NB4 (cell line): ENCODE results near the gene RAB5B.
"Not testable (repeated sequence)": the region's sequence is repeated elsewhere in the genome, so short reads cannot be mapped to it uniquely, and the experiment has no call there.

Experiments used
- POLR2A ChIP-seq: IDR thresholded peaks from 2 replicates; pipeline ENCODE4 v1.6.1; 2011; ENCODE audit warnings: mild to moderate bottlenecking; ENCODE audit not compliant: insufficient read length; ENCODE audit errors: extremely low read depth
- TF ChIP-seq, protein P1 (sequence below): IDR thresholded peaks from one replicate; pipeline ENCODE4 v1.5.1; 2012; ENCODE audit warnings: low read depth, low read length

DNA sequence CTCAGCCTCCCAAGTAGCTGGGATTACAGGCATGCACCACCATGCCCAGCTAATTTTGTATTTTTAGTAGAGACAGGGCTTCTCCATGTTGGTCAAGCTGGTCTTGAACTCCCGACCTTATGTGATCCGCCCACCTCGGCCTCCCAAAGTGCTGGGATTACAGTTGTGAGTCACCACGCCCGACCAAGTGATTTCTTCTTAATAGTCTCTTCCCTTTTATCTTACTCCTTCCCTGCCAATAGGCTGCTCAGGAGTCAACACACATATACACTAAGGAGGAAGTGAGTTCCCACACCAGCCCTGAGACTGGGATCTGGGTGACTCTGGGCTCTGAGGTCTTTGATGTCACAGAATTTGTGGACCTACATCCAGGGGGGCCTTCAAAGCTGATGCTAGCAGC is 29.5 kb downstream of the RAB5B start:
- not testable (repeated sequence) for TF ChIP-seq POLR2A
- TF ChIP-seq, protein P1, sequence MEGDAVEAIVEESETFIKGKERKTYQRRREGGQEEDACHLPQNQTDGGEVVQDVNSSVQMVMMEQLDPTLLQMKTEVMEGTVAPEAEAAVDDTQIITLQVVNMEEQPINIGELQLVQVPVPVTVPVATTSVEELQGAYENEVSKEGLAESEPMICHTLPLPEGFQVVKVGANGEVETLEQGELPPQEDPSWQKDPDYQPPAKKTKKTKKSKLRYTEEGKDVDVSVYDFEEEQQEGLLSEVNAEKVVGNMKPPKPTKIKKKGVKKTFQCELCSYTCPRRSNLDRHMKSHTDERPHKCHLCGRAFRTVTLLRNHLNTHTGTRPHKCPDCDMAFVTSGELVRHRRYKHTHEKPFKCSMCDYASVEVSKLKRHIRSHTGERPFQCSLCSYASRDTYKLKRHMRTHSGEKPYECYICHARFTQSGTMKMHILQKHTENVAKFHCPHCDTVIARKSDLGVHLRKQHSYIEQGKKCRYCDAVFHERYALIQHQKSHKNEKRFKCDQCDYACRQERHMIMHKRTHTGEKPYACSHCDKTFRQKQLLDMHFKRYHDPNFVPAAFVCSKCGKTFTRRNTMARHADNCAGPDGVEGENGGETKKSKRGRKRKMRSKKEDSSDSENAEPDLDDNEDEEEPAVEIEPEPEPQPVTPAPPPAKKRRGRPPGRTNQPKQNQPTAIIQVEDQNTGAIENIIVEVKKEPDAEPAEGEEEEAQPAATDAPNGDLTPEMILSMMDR: not testable (repeated sequence)
